Heart right ventricle (tissue), 16 donors: Measurements from ENCODE around the gene HS6ST3. TPM values are rescaled to one million over a fixed set of nuclear protein-coding genes. Genes with fewer than 3 reads are reported as not detected.

Source experiments
- ATAC-seq, 8 donors: fragments of 200-7000 bp; cut with Tn5 transposase; one replicate each; pipeline ENCODE4 v1.9.1; 2020; ENCODE audit warnings: mild to moderate bottlenecking in 8 of 8, moderate library complexity in 8 of 8, moderate number of reproducible peaks in 1 of 8
- DNase-seq, 2 donors: peaks; one replicate each; pipeline ENCODE4 v3.0.0-alpha.2; 2020
- H3K27ac ChIP-seq, 10 donors: fragments of 200-600 bp; sonication (generic) in 2 of 10; one replicate each; pipeline versions ENCODE4 v1.5.0 to v1.8.0; 2020 to 2022; ENCODE audit warnings: mild to moderate bottlenecking in 3 of 10
- H3K27me3 ChIP-seq, 7 donors: fragments of 200-600 bp; one replicate each; pipeline ENCODE4 v1.8.0; 2021 to 2022; ENCODE audit warnings: mild to moderate bottlenecking in 2 of 7
- H3K36me3 ChIP-seq, 9 donors: fragments of 200-600 bp; sonication (generic) in 1 of 9; one replicate each; pipeline versions ENCODE4 v1.5.0 to v1.8.0; 2020 to 2022; ENCODE audit warnings: mild to moderate bottlenecking in 2 of 9
- H3K4me1 ChIP-seq, 9 donors: fragments of 200-600 bp; sonication (generic) in 1 of 9; one replicate each; pipeline versions ENCODE4 v1.5.0 to v1.8.0; 2020 to 2022; ENCODE audit warnings: mild to moderate bottlenecking in 4 of 9
- H3K4me3 ChIP-seq, 10 donors: fragments of 200-600 bp; sonication (generic) in 2 of 10; one replicate each; pipeline versions ENCODE4 v1.5.0 to v1.8.0; 2020 to 2022; ENCODE audit warnings: mild to moderate bottlenecking in 7 of 10, moderate library complexity in 2 of 10
- H3K9me3 ChIP-seq, 11 donors: fragments of 200-600 bp in 10 of 11; sonication (generic) in 2 of 11; one replicate each; pipeline versions ENCODE4 v1.5.0 to v1.8.0; 2013 to 2022; ENCODE audit warnings: mild to moderate bottlenecking in 2 of 11, control low read depth in 1 of 11, moderate library complexity in 1 of 11
- WGBS, 2 donors: extraction: QIAGEN DNeasy Blood & Tissue Kit; methylation state at CpG; one replicate each; pipeline ENCODE4 v1.1.7; 2013; ENCODE audit warnings: inconsistent platforms in 1 of 2; 5-methylcytosine and 5-hydroxymethylcytosine counted together
- intact Hi-C, 10 donors: fragments of 100-400 bp; cut with DNase I; formaldehyde crosslinking; loops; one replicate each; pipeline versions ENCODE4 v1.11.1 to v1.14.2; 2022
- polyA plus RNA-seq, 2 donors: library from polyadenylated mRNA; stranded (reverse); fragments of 200-250 nt; gene quantifications; one replicate each; pipeline ENCODE4 v1.2.3, GENCODE V29; 2013
- total RNA-seq, 10 donors: library from RNA; stranded (reverse); fragmentation: NEBNext Ultra II Directional in 3 of 10; extraction: Animal tissue kit (Norgen Biotek cat#: 25700) in 3 of 10; gene quantifications; one replicate each; pipeline versions ENCODE4 v1.2.1 to v1.2.4, GENCODE V29; 2021 to 2023
- TF ChIP-seq, protein P1 (sequence below), 9 donors: fragments of 200-600 bp; sonication (generic) in 2 of 9; IDR thresholded peaks; one replicate each; pipeline versions ENCODE4 v1.5.0 to v1.8.0; 2021 to 2022; ENCODE audit warnings: antibody characterized with exemption in 9 of 9, mild to moderate bottlenecking in 5 of 9, moderate library complexity in 1 of 9
- donor health status: Arrhythmogenic right ventricular cardiomyopathy.
- donor health status: ischemic (EF 13 %, LVEDD 7.1; RV severe dilation, severe dysfunction).
- donor health status: healthy with polysubstance abuse.
- donor health status: DM: no; HTN: yes; CAD: no.
- donor health status: DM: no; HTN: no; CAD: no.
- donor health status: ischemic (EF 25% LVEDD 6.9; RV normal size, moderate dysfunction).
- donor health status: ischemic (EF 25% LVEDD 5.7; RV mildly dilated, moderate dysfunction).
- donor health status: healthy.
- donor health status: DM: yes; HTN: yes; CAD: no.
- donor health status: Ischemic cardiomyopathy.
- donor health status: ischemic (EF 35%, LVEDD 5.7; RV mildly dilated, moderate dysfunction).
- donor health status: nonischemic (EF 11% LVEDD 7.7; RV severe dilation, severe dysfunction).
- donor health status: DM: yes; HTN: yes; CAD: no.
- donor health status: PGD.
- donor health status: ischemic (EF 29% LVEDD 5.4; RV normal size, mild dysfunction).
- donor health status: nonischemic (EF 23%, LVEDD 6.1; RV moderate dilation, normal function).

The HS6ST3 gene
- total and polyA plus RNA-seq, 12 donors: 0.01 to 7.6 (median 1.2) TPM

DNA sequence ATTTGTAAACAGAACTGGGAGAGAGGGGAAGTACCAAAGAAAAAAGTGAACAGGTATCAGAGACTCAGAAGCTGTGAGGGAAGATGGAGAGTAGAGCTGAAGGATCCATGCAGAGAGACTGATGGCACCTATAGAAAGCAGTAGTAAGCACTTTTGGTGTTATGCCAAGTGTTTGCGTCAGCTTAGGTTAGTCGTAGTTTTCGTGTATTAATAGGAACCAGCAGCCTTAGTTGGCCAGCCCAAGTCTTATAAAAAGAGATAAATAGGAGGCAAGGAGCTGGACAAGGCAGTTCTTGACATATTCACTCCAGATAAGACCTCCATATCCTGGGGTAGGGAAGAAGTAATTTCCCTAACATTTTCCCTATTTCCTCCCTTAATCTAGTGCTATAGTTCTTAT lies 690.2 kb downstream of the HS6ST3 start:
- DNase-seq: no peak
- Histone ChIP-seq H3K4me3 (no peak overlapping the region), H3K4me1 (peaks cover 0 to 5% (median 0%) of the 10 kb centered on the region in 9 donors), H3K27me3 (no peaks in the 10 kb centered on the region), H3K27ac (no peak overlapping the region), H3K36me3 (no peaks in the 10 kb centered on the region), H3K9me3 (peaks cover 0 to 22% (median 0%) of the 10 kb centered on the region in 11 donors)
- WGBS, 2 donors: 50 to 62% methylated on average over 3 of the region's 3 CpGs
- TF ChIP-seq, protein P1, sequence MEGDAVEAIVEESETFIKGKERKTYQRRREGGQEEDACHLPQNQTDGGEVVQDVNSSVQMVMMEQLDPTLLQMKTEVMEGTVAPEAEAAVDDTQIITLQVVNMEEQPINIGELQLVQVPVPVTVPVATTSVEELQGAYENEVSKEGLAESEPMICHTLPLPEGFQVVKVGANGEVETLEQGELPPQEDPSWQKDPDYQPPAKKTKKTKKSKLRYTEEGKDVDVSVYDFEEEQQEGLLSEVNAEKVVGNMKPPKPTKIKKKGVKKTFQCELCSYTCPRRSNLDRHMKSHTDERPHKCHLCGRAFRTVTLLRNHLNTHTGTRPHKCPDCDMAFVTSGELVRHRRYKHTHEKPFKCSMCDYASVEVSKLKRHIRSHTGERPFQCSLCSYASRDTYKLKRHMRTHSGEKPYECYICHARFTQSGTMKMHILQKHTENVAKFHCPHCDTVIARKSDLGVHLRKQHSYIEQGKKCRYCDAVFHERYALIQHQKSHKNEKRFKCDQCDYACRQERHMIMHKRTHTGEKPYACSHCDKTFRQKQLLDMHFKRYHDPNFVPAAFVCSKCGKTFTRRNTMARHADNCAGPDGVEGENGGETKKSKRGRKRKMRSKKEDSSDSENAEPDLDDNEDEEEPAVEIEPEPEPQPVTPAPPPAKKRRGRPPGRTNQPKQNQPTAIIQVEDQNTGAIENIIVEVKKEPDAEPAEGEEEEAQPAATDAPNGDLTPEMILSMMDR (IDR thresholded peaks at IDR 0.05): no peak
- no peak for ATAC-seq
- intact Hi-C loops: no loop called here

DNA sequence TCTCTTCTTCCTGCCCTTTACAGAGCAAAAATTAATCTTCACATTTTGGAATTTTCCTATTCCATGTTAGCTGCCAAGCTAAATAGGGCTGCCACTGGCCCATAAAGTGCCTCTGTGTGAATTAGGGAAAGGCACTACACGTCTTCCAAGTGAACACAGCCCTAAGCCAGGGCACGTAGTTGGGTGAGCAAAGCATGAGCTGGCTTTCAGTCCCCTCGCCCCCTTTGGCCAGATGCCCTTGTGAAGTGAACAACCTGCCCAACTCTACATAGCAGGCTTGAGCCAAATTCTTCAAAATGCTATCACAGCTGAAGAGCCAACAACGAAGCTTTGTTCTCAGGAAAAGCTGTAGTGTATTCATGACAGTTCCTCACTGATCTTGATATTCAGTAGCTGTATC lies 691.2 kb downstream of the HS6ST3 start:
- peaks cover 0 to 5% (median 0%) of the 10 kb centered on the region in 9 donors for H3K4me1 ChIP-seq
- WGBS, 2 donors: 34 to 47% methylated on average over 4 of the region's 4 CpGs
- TF ChIP-seq, protein P1 (IDR thresholded peaks at IDR 0.05): no peak
- intact Hi-C loops: no loop called here
- no peaks in the 10 kb centered on the region for H3K27me3 ChIP-seq
- peak in 1 of 2 donors; percentile 31 for DNase-seq
- no peaks in the 10 kb centered on the region for H3K36me3 ChIP-seq
- H3K4me3 ChIP-seq: no peak overlapping the region
- H3K9me3 ChIP-seq: peaks cover 0 to 22% (median 0%) of the 10 kb centered on the region in 11 donors
- no peak overlapping the region for H3K27ac ChIP-seq
- peak in 2 of 8 donors; percentile 20 to 70 for ATAC-seq

DNA sequence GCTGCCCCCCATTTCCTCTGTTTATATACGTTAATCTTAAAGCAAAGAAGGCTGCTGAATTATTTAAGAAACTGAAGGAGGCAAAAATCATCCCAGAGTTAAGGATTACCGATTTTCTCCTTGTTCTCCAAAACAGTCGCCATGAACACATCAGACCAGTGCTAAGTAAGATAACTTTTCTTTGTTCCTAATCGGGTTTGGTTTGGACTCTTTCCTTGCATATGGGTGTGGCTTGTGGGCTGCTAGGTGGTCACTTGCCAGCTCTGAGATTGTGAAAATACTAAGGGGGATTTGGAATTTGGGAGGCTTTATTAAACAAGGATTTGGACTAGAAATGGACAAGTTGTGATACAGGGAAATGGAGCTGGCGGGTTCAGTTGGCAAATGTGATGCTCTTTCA lies 692.3 kb downstream of the HS6ST3 start:
- H3K36me3 ChIP-seq: no peaks in the 10 kb centered on the region
- 60 to 82% methylated on average over 5 of the region's 5 CpGs for WGBS, 2 donors
- TF ChIP-seq, protein P1 (IDR thresholded peaks at IDR 0.05): no peak
- DNase-seq (no peak), ATAC-seq (no peak)
- peaks cover 0 to 5% (median 0%) of the 10 kb centered on the region in 9 donors for H3K4me1 ChIP-seq
- peaks cover 0 to 28% (median 0%) of the 10 kb centered on the region in 11 donors for H3K9me3 ChIP-seq
- H3K4me3 ChIP-seq: no peak overlapping the region
- H3K27me3 ChIP-seq: no peaks in the 10 kb centered on the region
- intact Hi-C loops: no loop called here
- no peak overlapping the region for H3K27ac ChIP-seq

DNA sequence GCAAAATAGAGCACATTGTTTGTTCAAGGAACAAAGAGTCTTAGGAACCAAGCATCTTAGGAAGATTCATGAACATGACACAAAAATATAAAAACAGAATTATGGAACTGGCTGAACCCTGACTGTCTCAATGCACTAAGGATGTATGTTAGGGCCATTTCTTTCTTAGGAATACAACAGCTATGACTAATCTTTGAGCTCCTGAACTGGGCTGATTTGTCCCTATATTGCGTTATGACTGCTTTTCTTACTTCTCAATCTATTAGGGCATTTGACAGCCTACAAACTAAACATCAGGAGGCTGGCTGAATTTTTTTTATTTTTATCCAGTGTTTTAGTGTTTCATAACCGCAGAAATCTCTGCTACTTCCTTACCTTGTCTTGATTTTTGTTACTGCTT lies 693.1 kb downstream of the HS6ST3 start:
- Histone ChIP-seq H3K27ac (no peak overlapping the region), H3K4me3 (no peak overlapping the region), H3K9me3 (peaks cover 0 to 26% (median 0%) of the 10 kb centered on the region in 11 donors), H3K4me1 (peaks cover 0 to 5% (median 0%) of the 10 kb centered on the region in 9 donors), H3K27me3 (no peaks in the 10 kb centered on the region), H3K36me3 (no peaks in the 10 kb centered on the region)
- intact Hi-C loops: no loop called here
- 87 to 93% methylated on average over 2 of the region's 2 CpGs for WGBS, 2 donors
- DNase-seq (no peak), ATAC-seq (no peak)
- TF ChIP-seq, protein P1 (IDR thresholded peaks at IDR 0.05): no peak
